ENCODE data around the gene LCE2B. TPM values are rescaled to one million over a fixed set of nuclear protein-coding genes. Genes with fewer than 3 reads are reported as not detected.

Gene LCE2B
- total RNA-seq, 1 experiment from 2014 or later: not detected

DNA sequence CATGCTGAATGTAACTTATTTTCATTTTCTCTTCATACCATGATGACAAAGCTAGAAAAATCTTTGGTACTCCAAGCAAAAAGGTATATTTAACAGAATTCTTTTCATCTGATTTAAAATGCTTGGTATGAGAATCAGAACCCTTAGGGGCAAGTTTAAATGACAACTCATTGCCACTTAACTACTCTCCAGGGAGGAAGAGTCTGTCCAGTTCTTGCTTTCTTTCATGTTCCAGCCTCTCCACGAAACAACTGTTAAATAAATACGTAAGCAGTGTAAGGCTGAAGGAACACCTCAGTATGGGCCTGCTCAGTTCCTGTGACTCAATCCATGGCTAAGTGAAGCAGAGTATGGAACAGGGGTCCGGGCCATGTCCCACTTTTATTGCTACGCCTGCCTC, 13.8 kb downstream of the LCE2B start:
- TF ChIP-seq CTCF (IDR thresholded peaks at IDR 0.05; ENCODE audit: insufficient read depth in 1 of 2, low read depth in 1 of 2, low read length in 1 of 2, severe bottlenecking in 1 of 2, unreplicated experiment in 1 of 2): no peak
- H3K4me3 ChIP-seq (ENCODE audit: low read depth, low read length): no peak overlapping the region
- ChIA-PET CTCF (no interaction called here), POLR2A (no interaction called here)
- H3K27ac Mint-ChIP-seq (ENCODE audit: unreplicated experiment): no peak overlapping the region
- intact Hi-C loops (cut with micrococcal nuclease; ENCODE audit: unreplicated experiment): no loop called here
- H3K4me1 Mint-ChIP-seq (ENCODE audit: low read depth, unreplicated experiment): no peaks in the 10 kb centered on the region
- no peaks in the 10 kb centered on the region for H3K9me3 Mint-ChIP-seq (ENCODE audit: unreplicated experiment)
- no peak overlapping the region for H3K4me3 Mint-ChIP-seq (ENCODE audit: unreplicated experiment)
- no peaks in the 10 kb centered on the region for H3K36me3 ChIP-seq (ENCODE audit: control insufficient read depth, insufficient read depth, low read length)
- H3K4me1 ChIP-seq: no peaks in the 10 kb centered on the region
- H3K27me3 ChIP-seq (replicated peaks; ENCODE audit: control insufficient read depth, insufficient read depth, low read length): no peaks in the 10 kb centered on the region
- H3K9me3 ChIP-seq: no peaks in the 10 kb centered on the region
- no peaks in the 10 kb centered on the region for H3K36me3 Mint-ChIP-seq (ENCODE audit: insufficient read depth, unreplicated experiment)
- peaks cover 16% of the 10 kb centered on the region for H3K27me3 Mint-ChIP-seq (ENCODE audit: insufficient read depth, unreplicated experiment)
- no peak for DNase-seq
- no TSS peak for BruUV-seq (replicated peaks)

- BruUV-seq (replicated peaks): no TSS peak
- no peaks in the 10 kb centered on the region for H3K27me3 ChIP-seq (replicated peaks; ENCODE audit: control insufficient read depth, insufficient read depth, low read length)
- peaks cover 13% of the 10 kb centered on the region for H3K4me1 Mint-ChIP-seq (ENCODE audit: low read depth, unreplicated experiment)
- no peaks in the 10 kb centered on the region for H3K9me3 Mint-ChIP-seq (ENCODE audit: unreplicated experiment)
- intact Hi-C loops (cut with micrococcal nuclease; ENCODE audit: unreplicated experiment): no loop called here
- no peaks in the 10 kb centered on the region for H3K9me3 ChIP-seq
- H3K36me3 ChIP-seq (ENCODE audit: control insufficient read depth, insufficient read depth, low read length): no peaks in the 10 kb centered on the region
- no peak for TF ChIP-seq CTCF (IDR thresholded peaks at IDR 0.05; ENCODE audit: insufficient read depth in 1 of 2, low read depth in 1 of 2, low read length in 1 of 2, severe bottlenecking in 1 of 2, unreplicated experiment in 1 of 2)
- H3K4me3 ChIP-seq (ENCODE audit: low read depth, low read length): no peak within 1 kb of the TSS
- H3K36me3 Mint-ChIP-seq (ENCODE audit: insufficient read depth, unreplicated experiment): no peaks in the 10 kb centered on the region
- no peak within 1 kb of the TSS for H3K27ac Mint-ChIP-seq (ENCODE audit: unreplicated experiment)
- H3K4me3 Mint-ChIP-seq (ENCODE audit: unreplicated experiment): no peak within 1 kb of the TSS
- H3K4me1 ChIP-seq: no peaks in the 10 kb centered on the region
- DNase-seq: no peak
- CTCF ChIA-PET: no interaction called here
- H3K27me3 Mint-ChIP-seq (ENCODE audit: insufficient read depth, unreplicated experiment): peaks cover 6% of the 10 kb centered on the region
- POLR2A ChIA-PET: no interaction called here
These were observed 21.9 kb downstream of the LCE2B start, which contains the start of gene LCE4A for GRCh38 chr1:152707860-152708259. Gene LCE4A (plus strand): TSS chr1:152708160. CDS start chr1:152709076, 916 bp downstream.

- no peak overlapping the region for H3K27ac Mint-ChIP-seq (ENCODE audit: unreplicated experiment)
- H3K27me3 ChIP-seq (replicated peaks; ENCODE audit: control insufficient read depth, insufficient read depth, low read length): peaks cover 2% of the 10 kb centered on the region; the same call in 1 of the 2 replicates
- no peaks in the 10 kb centered on the region for H3K4me1 ChIP-seq
- no TSS peak for BruUV-seq (replicated peaks)
- H3K36me3 Mint-ChIP-seq (ENCODE audit: insufficient read depth, unreplicated experiment): no peaks in the 10 kb centered on the region
- DNase-seq: no peak
- H3K4me1 Mint-ChIP-seq (ENCODE audit: low read depth, unreplicated experiment): no peaks in the 10 kb centered on the region
- H3K4me3 Mint-ChIP-seq (ENCODE audit: unreplicated experiment): no peak overlapping the region
- H3K4me3 ChIP-seq (ENCODE audit: low read depth, low read length): no peak overlapping the region
- no peaks in the 10 kb centered on the region for H3K9me3 Mint-ChIP-seq (ENCODE audit: unreplicated experiment)
- ChIA-PET POLR2A (no interaction called here), CTCF (no interaction called here)
- H3K27me3 Mint-ChIP-seq (ENCODE audit: insufficient read depth, unreplicated experiment): peaks cover 21% of the 10 kb centered on the region
- H3K36me3 ChIP-seq (ENCODE audit: control insufficient read depth, insufficient read depth, low read length): no peaks in the 10 kb centered on the region
- TF ChIP-seq CTCF (IDR thresholded peaks at IDR 0.05; ENCODE audit: insufficient read depth in 1 of 2, low read depth in 1 of 2, low read length in 1 of 2, severe bottlenecking in 1 of 2, unreplicated experiment in 1 of 2): no peak
- no peaks in the 10 kb centered on the region for H3K9me3 ChIP-seq
- intact Hi-C loops (cut with micrococcal nuclease; ENCODE audit: unreplicated experiment): no loop called here
These were observed 32.3 kb downstream of the LCE2B start for GRCh38 chr1:152718238-152718637.
